ENCODE results near the gene CFAP221.

DNA sequence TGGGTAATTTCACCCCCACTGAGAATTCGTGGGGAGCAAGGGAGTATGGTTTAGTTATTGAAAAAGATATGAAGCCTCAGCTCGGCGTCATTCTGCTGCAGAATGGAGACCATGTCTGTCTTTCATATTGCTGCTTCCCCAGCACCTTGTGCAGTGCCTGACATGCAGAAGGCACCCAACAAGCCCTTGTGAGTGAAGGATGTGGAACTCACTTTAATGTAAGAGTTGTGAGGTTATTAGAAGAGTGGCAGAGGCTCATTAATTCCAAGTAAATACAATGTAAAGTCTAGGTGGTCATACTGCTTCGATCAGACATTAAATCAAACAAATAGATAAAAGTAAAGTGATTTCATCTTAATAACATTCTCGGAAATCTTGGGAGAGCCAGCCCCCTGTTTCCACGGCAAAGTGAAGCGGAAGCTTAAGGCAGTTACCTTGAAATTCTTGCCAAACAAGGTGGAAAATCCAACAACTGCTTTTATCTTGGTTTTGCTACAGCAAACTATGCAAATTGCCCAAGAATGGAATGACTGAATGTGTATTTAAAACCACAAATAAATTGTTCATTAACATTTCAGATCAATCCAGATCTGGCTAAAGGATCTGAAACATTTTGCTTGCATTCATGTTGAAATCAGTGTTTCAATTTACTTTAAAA lies 9.6 kb downstream of the CFAP221 start:
- TF ChIP-seq, protein P1, sequence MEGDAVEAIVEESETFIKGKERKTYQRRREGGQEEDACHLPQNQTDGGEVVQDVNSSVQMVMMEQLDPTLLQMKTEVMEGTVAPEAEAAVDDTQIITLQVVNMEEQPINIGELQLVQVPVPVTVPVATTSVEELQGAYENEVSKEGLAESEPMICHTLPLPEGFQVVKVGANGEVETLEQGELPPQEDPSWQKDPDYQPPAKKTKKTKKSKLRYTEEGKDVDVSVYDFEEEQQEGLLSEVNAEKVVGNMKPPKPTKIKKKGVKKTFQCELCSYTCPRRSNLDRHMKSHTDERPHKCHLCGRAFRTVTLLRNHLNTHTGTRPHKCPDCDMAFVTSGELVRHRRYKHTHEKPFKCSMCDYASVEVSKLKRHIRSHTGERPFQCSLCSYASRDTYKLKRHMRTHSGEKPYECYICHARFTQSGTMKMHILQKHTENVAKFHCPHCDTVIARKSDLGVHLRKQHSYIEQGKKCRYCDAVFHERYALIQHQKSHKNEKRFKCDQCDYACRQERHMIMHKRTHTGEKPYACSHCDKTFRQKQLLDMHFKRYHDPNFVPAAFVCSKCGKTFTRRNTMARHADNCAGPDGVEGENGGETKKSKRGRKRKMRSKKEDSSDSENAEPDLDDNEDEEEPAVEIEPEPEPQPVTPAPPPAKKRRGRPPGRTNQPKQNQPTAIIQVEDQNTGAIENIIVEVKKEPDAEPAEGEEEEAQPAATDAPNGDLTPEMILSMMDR (IDR thresholded peaks at IDR 0.05), result no peak
- no peak for TF ChIP-seq POLR2A (IDR thresholded peaks at IDR 0.05)

Data from uterus (tissue), 2 donors.